GM23338 (cell line): ENCODE results near the gene PATE2. TPM values are rescaled to one million over a fixed set of nuclear protein-coding genes. Genes with fewer than 3 reads are reported as not detected.

ENCODE experiments used
- ATAC-seq: fragments of 200-7000 bp; cut with Tn5 transposase; 3 replicates; pipeline ENCODE4 v1.9.1; 2020
- DNase-seq: peaks from one replicate; pipeline ENCODE4 v3.0.0-alpha.2; 2015; ENCODE audit warnings: low spot score
- H2AFZ ChIP-seq: fragments of 200-600 bp; sonication (generic); 2 replicates; pipeline ENCODE4 v1.8.0; 2016; ENCODE audit warnings: antibody characterized with exemption, mild to moderate bottlenecking, moderate library complexity
- H3F3A ChIP-seq: fragments of 200-600 bp; sonication (generic); replicated peaks from 2 replicates; pipeline ENCODE4 v1.8.0; 2017; ENCODE audit warnings: antibody characterized with exemption, mixed run types, low read depth
- H3K27ac ChIP-seq: fragments of 200-600 bp; sonication (generic); 2 replicates; pipeline ENCODE4 v1.6.1; 2016; ENCODE audit warnings: low read depth
- H3K27me3 ChIP-seq: fragments of 200-600 bp; sonication (generic); 2 replicates; pipeline ENCODE4 v1.8.0; 2016; ENCODE audit warnings: mild to moderate bottlenecking, mixed run types, moderate library complexity; ENCODE audit not compliant: insufficient read depth
- H3K36me3 ChIP-seq: fragments of 200-600 bp; sonication (generic); 2 replicates; pipeline ENCODE4 v1.8.0; 2016; ENCODE audit warnings: mild to moderate bottlenecking; ENCODE audit not compliant: insufficient read depth
- H3K4me1 ChIP-seq: fragments of 200-600 bp; sonication (generic); 2 replicates; pipeline ENCODE4 v1.8.0; 2016; ENCODE audit warnings: mild to moderate bottlenecking, moderate library complexity; ENCODE audit not compliant: insufficient read depth
- H3K4me2 ChIP-seq: fragments of 200-600 bp; sonication (generic); 2 replicates; pipeline ENCODE4 v1.7.1; 2017; ENCODE audit warnings: mixed run types
- H3K4me3 ChIP-seq: fragments of 200-600 bp; sonication (generic); 2 replicates; pipeline ENCODE4 v1.6.1; 2016; ENCODE audit warnings: mixed run types
- H3K79me2 ChIP-seq: fragments of 200-600 bp; sonication (generic); replicated peaks from 2 replicates; pipeline ENCODE4 v1.8.0; 2017; ENCODE audit warnings: mild to moderate bottlenecking; ENCODE audit not compliant: insufficient read depth
- H3K9me2 ChIP-seq: fragments of 200-600 bp; sonication (generic); 2 replicates; pipeline ENCODE4 v1.8.0; 2017; ENCODE audit not compliant: insufficient read depth
- H4K20me1 ChIP-seq: fragments of 200-600 bp; sonication (generic); replicated peaks from 2 replicates; pipeline ENCODE4 v1.8.0; 2017; ENCODE audit warnings: mild to moderate bottlenecking; ENCODE audit not compliant: insufficient read depth
- H3K27ac Mint-ChIP-seq: 2 replicates; pipeline ENCODE4 v1.8.0; 2020; ENCODE audit warnings: inconsistent platforms, mild to moderate bottlenecking, moderate library complexity, mixed read lengths
- H3K27me3 Mint-ChIP-seq: 3 replicates; pipeline ENCODE4 v1.8.0; 2022; ENCODE audit warnings: low read depth, mild to moderate bottlenecking, moderate library complexity, mixed read lengths, inconsistent platforms; ENCODE audit not compliant: insufficient read depth, poor library complexity
- H3K36me3 Mint-ChIP-seq: 3 replicates; pipeline ENCODE4 v1.8.0; 2021; ENCODE audit warnings: low read depth, mild to moderate bottlenecking, inconsistent platforms, moderate library complexity, mixed read lengths
- H3K4me1 Mint-ChIP-seq: 3 replicates; pipeline ENCODE4 v1.8.0; 2020; ENCODE audit warnings: mild to moderate bottlenecking, inconsistent platforms, mixed read lengths
- H3K4me3 Mint-ChIP-seq: 3 replicates; pipeline ENCODE4 v1.8.0; 2021; ENCODE audit warnings: moderate library complexity, mild to moderate bottlenecking, inconsistent platforms, mixed read lengths
- H3K9me3 Mint-ChIP-seq: 3 replicates; pipeline ENCODE4 v1.8.0; 2020; ENCODE audit warnings: moderate library complexity, mild to moderate bottlenecking, inconsistent platforms, mixed read lengths
- CREB1 ChIP-seq: fragments of 250-450 bp; sonication (Bioruptor Pico); IDR thresholded peaks from 2 replicates; pipeline ENCODE4 v1.5.0; 2020; ENCODE audit warnings: low read depth, mild to moderate bottlenecking, moderate library complexity
- EZH2 ChIP-seq: fragments of 200-600 bp; sonication (generic); IDR thresholded peaks from one replicate; pipeline ENCODE4 v1.8.0; 2017; ENCODE audit warnings: antibody characterized with exemption, mild to moderate bottlenecking, low read depth; ENCODE audit not compliant: unreplicated experiment
- EZH2phosphoT487 ChIP-seq: fragments of 200-600 bp; sonication (generic); IDR thresholded peaks from one replicate; pipeline ENCODE4 v1.8.1; 2018; ENCODE audit warnings: antibody characterized with exemption; ENCODE audit not compliant: unreplicated experiment
- JUNB ChIP-seq: IDR thresholded peaks from one replicate; pipeline ENCODE4 v1.6.1; 2016; ENCODE audit warnings: antibody characterized with exemption; ENCODE audit not compliant: unreplicated experiment
- NANOG ChIP-seq: IDR thresholded peaks from 2 replicates; pipeline ENCODE4 v1.6.1; 2016; ENCODE audit warnings: antibody characterized with exemption, borderline replicate concordance
- POLR2AphosphoS5 ChIP-seq: IDR thresholded peaks from 2 replicates; pipeline ENCODE4 v1.6.1; 2016; ENCODE audit warnings: antibody characterized with exemption, low read depth
- STAT1 ChIP-seq: IDR thresholded peaks from one replicate; pipeline ENCODE4 v1.6.1; 2016; ENCODE audit warnings: antibody characterized with exemption; ENCODE audit not compliant: unreplicated experiment
- ZNF114 ChIP-seq: fragments of 250-450 bp; sonication (Bioruptor Pico); IDR thresholded peaks from 2 replicates; pipeline ENCODE4 v1.5.0; 2020; ENCODE audit warnings: mild to moderate bottlenecking, moderate library complexity
- ZNF331 ChIP-seq: fragments of 250-450 bp; sonication (Bioruptor Pico); IDR thresholded peaks from 2 replicates; pipeline ENCODE4 v1.5.0; 2020; ENCODE audit warnings: low read depth, mild to moderate bottlenecking, moderate library complexity
- polyA plus RNA-seq: library from polyadenylated mRNA; unstranded; fragments of >200 nt; fragmentation: Nextera tagmentation; extraction: Ambion mirVana; gene quantifications from 2 replicates; pipeline ENCODE4 v1.2.1, GENCODE V29; 2016
- total RNA-seq: library from RNA; depleted of rRNA; stranded (reverse); fragments of >200 nt; shearing (Covaris generic); gene quantifications from 2 replicates; pipeline ENCODE4 v1.2.3, GENCODE V29; 2014
- TF ChIP-seq, protein P1 (sequence below): IDR thresholded peaks from one replicate; pipeline ENCODE4 v1.6.1; 2018; ENCODE audit warnings: antibody characterized with exemption; ENCODE audit not compliant: unreplicated experiment
- TF ChIP-seq, protein P2 (sequence below), 2 experiments: fragments of 200-600 bp in 1 of 2; sonication (generic) in 1 of 2; conservative IDR thresholded peaks; 2 replicates each; pipeline versions ENCODE4 v1.5.1 to v1.6.1; 2016 to 2017; ENCODE audit warnings: antibody characterized with exemption in 2 of 2, low read depth in 2 of 2, mild to moderate bottlenecking in 2 of 2, moderate library complexity in 1 of 2
- TF ChIP-seq, protein P3 (sequence below): fragments of 250-450 bp; sonication (Bioruptor Pico); IDR thresholded peaks from 2 replicates; pipeline ENCODE4 v1.5.0; 2020; ENCODE audit warnings: mild to moderate bottlenecking, moderate library complexity
- TF ChIP-seq, protein P4 (sequence below): IDR thresholded peaks from 2 replicates; pipeline ENCODE4 v1.6.1; 2016; ENCODE audit warnings: antibody characterized with exemption

PATE2 gene
- total and polyA plus RNA-seq, 2 experiments from 2014 or later: 0.16 TPM; not detected in 1

DNA sequence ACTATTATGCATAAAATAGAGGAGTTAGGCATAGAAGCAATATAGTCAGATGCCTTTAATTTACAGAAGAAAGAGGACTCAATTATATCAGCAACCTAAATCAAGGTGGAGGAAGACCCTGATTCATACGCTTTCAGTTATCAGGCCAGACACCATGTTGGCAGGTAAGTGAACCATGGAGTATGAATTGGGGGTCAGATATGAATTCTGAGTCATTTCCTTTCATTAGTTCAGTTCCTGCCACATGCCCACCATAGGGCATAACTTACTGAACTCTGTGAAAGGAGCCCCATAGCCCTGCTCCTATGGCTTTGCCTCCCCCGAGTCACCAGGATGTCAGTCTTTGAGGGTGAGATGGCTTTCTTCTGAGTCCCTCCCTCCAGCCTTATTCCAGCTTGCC lies 15.1 kb downstream of the PATE2 start:
- H4K20me1 ChIP-seq: no peaks in the 10 kb centered on the region
- H3K79me2 ChIP-seq: no peaks in the 10 kb centered on the region
- Mint-ChIP-seq H3K36me3 (no peaks in the 10 kb centered on the region), H3K27ac (no peak overlapping the region), H3K4me1 (peaks cover 3% of the 10 kb centered on the region; the same call in 1 of the 3 replicates), H3K27me3 (no peaks in the 10 kb centered on the region), H3K9me3 (no peaks in the 10 kb centered on the region), H3K4me3 (no peak overlapping the region)
- ATAC-seq: no peak
- DNase-seq: no peak
- no peaks in the 10 kb centered on the region for H3K4me1 ChIP-seq
- H3K4me2 ChIP-seq: no peak overlapping the region
- no peak overlapping the region for H2AFZ ChIP-seq
- H3K27me3 ChIP-seq: no peaks in the 10 kb centered on the region
- no peak for TF ChIP-seq NANOG
- no peak for TF ChIP-seq JUNB
- TF ChIP-seq, protein P1, sequence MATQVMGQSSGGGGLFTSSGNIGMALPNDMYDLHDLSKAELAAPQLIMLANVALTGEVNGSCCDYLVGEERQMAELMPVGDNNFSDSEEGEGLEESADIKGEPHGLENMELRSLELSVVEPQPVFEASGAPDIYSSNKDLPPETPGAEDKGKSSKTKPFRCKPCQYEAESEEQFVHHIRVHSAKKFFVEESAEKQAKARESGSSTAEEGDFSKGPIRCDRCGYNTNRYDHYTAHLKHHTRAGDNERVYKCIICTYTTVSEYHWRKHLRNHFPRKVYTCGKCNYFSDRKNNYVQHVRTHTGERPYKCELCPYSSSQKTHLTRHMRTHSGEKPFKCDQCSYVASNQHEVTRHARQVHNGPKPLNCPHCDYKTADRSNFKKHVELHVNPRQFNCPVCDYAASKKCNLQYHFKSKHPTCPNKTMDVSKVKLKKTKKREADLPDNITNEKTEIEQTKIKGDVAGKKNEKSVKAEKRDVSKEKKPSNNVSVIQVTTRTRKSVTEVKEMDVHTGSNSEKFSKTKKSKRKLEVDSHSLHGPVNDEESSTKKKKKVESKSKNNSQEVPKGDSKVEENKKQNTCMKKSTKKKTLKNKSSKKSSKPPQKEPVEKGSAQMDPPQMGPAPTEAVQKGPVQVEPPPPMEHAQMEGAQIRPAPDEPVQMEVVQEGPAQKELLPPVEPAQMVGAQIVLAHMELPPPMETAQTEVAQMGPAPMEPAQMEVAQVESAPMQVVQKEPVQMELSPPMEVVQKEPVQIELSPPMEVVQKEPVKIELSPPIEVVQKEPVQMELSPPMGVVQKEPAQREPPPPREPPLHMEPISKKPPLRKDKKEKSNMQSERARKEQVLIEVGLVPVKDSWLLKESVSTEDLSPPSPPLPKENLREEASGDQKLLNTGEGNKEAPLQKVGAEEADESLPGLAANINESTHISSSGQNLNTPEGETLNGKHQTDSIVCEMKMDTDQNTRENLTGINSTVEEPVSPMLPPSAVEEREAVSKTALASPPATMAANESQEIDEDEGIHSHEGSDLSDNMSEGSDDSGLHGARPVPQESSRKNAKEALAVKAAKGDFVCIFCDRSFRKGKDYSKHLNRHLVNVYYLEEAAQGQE: no peak
- TF ChIP-seq ZNF331 (CRISPR knock-in tag): no peak
- TF ChIP-seq STAT1: no peak
- TF ChIP-seq EZH2phosphoT487: no peak
- no peak for TF ChIP-seq POLR2AphosphoS5
- no peak for TF ChIP-seq EZH2
- no peak for TF ChIP-seq CREB1 (CRISPR knock-in tag)
- TF ChIP-seq, protein P2, sequence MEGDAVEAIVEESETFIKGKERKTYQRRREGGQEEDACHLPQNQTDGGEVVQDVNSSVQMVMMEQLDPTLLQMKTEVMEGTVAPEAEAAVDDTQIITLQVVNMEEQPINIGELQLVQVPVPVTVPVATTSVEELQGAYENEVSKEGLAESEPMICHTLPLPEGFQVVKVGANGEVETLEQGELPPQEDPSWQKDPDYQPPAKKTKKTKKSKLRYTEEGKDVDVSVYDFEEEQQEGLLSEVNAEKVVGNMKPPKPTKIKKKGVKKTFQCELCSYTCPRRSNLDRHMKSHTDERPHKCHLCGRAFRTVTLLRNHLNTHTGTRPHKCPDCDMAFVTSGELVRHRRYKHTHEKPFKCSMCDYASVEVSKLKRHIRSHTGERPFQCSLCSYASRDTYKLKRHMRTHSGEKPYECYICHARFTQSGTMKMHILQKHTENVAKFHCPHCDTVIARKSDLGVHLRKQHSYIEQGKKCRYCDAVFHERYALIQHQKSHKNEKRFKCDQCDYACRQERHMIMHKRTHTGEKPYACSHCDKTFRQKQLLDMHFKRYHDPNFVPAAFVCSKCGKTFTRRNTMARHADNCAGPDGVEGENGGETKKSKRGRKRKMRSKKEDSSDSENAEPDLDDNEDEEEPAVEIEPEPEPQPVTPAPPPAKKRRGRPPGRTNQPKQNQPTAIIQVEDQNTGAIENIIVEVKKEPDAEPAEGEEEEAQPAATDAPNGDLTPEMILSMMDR (conservative IDR thresholded peaks at IDR 0.05; ENCODE audit: low read depth in 2 of 2): no peak
- no peak for TF ChIP-seq ZNF114
- TF ChIP-seq, protein P3, sequence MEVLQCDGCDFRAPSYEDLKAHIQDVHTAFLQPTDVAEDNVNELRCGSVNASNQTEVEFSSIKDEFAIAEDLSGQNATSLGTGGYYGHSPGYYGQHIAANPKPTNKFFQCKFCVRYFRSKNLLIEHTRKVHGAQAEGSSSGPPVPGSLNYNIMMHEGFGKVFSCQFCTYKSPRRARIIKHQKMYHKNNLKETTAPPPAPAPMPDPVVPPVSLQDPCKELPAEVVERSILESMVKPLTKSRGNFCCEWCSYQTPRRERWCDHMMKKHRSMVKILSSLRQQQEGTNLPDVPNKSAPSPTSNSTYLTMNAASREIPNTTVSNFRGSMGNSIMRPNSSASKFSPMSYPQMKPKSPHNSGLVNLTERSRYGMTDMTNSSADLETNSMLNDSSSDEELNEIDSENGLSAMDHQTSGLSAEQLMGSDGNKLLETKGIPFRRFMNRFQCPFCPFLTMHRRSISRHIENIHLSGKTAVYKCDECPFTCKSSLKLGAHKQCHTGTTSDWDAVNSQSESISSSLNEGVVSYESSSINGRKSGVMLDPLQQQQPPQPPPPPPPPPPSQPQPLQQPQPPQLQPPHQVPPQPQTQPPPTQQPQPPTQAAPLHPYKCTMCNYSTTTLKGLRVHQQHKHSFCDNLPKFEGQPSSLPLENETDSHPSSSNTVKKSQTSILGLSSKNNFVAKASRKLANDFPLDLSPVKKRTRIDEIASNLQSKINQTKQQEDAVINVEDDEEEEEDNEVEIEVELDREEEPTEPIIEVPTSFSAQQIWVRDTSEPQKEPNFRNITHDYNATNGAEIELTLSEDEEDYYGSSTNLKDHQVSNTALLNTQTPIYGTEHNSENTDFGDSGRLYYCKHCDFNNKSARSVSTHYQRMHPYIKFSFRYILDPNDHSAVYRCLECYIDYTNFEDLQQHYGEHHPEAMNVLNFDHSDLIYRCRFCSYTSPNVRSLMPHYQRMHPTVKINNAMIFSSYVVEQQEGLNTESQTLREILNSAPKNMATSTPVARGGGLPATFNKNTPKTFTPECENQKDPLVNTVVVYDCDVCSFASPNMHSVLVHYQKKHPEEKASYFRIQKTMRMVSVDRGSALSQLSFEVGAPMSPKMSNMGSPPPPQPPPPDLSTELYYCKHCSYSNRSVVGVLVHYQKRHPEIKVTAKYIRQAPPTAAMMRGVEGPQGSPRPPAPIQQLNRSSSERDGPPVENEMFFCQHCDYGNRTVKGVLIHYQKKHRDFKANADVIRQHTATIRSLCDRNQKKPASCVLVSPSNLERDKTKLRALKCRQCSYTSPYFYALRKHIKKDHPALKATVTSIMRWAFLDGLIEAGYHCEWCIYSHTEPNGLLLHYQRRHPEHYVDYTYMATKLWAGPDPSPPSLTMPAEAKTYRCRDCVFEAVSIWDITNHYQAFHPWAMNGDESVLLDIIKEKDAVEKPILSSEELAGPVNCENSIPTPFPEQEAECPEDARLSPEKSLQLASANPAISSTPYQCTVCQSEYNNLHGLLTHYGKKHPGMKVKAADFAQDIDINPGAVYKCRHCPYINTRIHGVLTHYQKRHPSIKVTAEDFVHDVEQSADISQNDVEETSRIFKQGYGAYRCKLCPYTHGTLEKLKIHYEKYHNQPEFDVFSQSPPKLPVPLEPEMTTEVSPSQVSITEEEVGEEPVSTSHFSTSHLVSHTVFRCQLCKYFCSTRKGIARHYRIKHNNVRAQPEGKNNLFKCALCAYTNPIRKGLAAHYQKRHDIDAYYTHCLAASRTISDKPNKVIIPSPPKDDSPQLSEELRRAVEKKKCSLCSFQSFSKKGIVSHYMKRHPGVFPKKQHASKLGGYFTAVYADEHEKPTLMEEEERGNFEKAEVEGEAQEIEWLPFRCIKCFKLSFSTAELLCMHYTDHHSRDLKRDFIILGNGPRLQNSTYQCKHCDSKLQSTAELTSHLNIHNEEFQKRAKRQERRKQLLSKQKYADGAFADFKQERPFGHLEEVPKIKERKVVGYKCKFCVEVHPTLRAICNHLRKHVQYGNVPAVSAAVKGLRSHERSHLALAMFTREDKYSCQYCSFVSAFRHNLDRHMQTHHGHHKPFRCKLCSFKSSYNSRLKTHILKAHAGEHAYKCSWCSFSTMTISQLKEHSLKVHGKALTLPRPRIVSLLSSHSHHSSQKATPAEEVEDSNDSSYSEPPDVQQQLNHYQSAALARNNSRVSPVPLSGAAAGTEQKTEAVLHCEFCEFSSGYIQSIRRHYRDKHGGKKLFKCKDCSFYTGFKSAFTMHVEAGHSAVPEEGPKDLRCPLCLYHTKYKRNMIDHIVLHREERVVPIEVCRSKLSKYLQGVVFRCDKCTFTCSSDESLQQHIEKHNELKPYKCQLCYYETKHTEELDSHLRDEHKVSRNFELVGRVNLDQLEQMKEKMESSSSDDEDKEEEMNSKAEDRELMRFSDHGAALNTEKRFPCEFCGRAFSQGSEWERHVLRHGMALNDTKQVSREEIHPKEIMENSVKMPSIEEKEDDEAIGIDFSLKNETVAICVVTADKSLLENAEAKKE (CRISPR knock-in tag): no peak
- TF ChIP-seq, protein P4, sequence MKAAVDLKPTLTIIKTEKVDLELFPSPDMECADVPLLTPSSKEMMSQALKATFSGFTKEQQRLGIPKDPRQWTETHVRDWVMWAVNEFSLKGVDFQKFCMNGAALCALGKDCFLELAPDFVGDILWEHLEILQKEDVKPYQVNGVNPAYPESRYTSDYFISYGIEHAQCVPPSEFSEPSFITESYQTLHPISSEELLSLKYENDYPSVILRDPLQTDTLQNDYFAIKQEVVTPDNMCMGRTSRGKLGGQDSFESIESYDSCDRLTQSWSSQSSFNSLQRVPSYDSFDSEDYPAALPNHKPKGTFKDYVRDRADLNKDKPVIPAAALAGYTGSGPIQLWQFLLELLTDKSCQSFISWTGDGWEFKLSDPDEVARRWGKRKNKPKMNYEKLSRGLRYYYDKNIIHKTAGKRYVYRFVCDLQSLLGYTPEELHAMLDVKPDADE: no peak
- H3K27ac ChIP-seq: no peak overlapping the region
- H3F3A ChIP-seq: no peaks in the 10 kb centered on the region
- no peak overlapping the region for H3K4me3 ChIP-seq
- H3K36me3 ChIP-seq: no peaks in the 10 kb centered on the region
- H3K9me2 ChIP-seq: peaks cover 5% of the 10 kb centered on the region; the same call in 1 of the 2 replicates
